H1 (cell line): ENCODE results near the gene CYP1B1. TPM values are rescaled to one million over a fixed set of nuclear protein-coding genes. Genes with fewer than 3 reads are reported as not detected.

ENCODE experiments used
- CTCF ChIA-PET: fragments of 300-600 bp; sonication (Branson Sonifier 250); formaldehyde crosslinking; loops from one replicate; lab custom pipeline; 2021; ENCODE audit not compliant: partially characterized antibody; lab: Charles Lee
- POLR2A ChIA-PET: fragments of 300-600 bp; sonication (Branson Sonifier 250); formaldehyde crosslinking; loops from one replicate; lab custom pipeline; 2021; ENCODE audit warnings: inconsistent platforms; ENCODE audit not compliant: partially characterized antibody; lab: Charles Lee
- DNase-seq, 2 experiments: peaks; one replicate each; pipeline versions ENCODE4 v3.0.0 to v3.0.0-alpha.2; 2010 to 2022; ENCODE audit warnings: low spot score in 2 of 2, low read depth in 1 of 2, mixed read lengths in 1 of 2
- FAIRE-seq: peaks from 2 replicates; lab custom pipeline; 2011; peaks lifted over from hg19 to GRCh38; lab: Jason Lieb, UNC
- H2AFZ ChIP-seq: 2 replicates; pipeline ENCODE4 v1.8.1; 2012; ENCODE audit warnings: low read length, inconsistent platforms
- H2AK5ac ChIP-seq: 2 replicates; pipeline ENCODE4 v1.6.1; 2013; ENCODE audit warnings: low read depth, low read length
- H2BK120ac ChIP-seq: replicated peaks from 2 replicates; pipeline ENCODE3; 2013; ENCODE audit warnings: low read depth, low read length, inconsistent platforms
- H2BK12ac ChIP-seq: 2 replicates; pipeline ENCODE4 v1.6.1; 2013; ENCODE audit warnings: low read depth, low read length
- H2BK15ac ChIP-seq: 2 replicates; pipeline ENCODE4 v1.6.1; 2013; ENCODE audit warnings: low read length
- H2BK20ac ChIP-seq: 2 replicates; pipeline ENCODE4 v1.6.1; 2013; ENCODE audit warnings: low read length
- H2BK5ac ChIP-seq: 2 replicates; pipeline ENCODE4 v1.6.1; 2013; ENCODE audit warnings: low read depth, low read length
- H3K14ac ChIP-seq: 2 replicates; pipeline ENCODE4 v1.6.1; 2013; ENCODE audit warnings: inconsistent platforms; ENCODE audit not compliant: insufficient read length
- H3K18ac ChIP-seq: 2 replicates; pipeline ENCODE4 v1.6.1; 2013; ENCODE audit warnings: low read length; ENCODE audit errors: extremely low read depth
- H3K23ac ChIP-seq: 2 replicates; pipeline ENCODE4 v1.6.1; 2013; ENCODE audit warnings: inconsistent platforms; ENCODE audit not compliant: insufficient read length
- H3K23me2 ChIP-seq: 2 replicates; pipeline ENCODE4 v1.6.1; 2013; ENCODE audit warnings: low read depth, low read length
- H3K27ac ChIP-seq: 2 replicates; pipeline ENCODE4 v1.6.1; 2011; ENCODE audit warnings: low read depth, low read length, inconsistent platforms
- H3K27me3 ChIP-seq, 4 experiments: replicated peaks in 1 of 4; 1 replicate in 1 of 4; 2 replicates in 3 of 4; pipeline versions ENCODE4 v1.6.1 to v1.8.1; 2011 to 2013; ENCODE audit warnings: low read length in 3 of 4, mild to moderate bottlenecking in 3 of 4, inconsistent platforms in 2 of 4, mixed read lengths in 2 of 4, moderate library complexity in 1 of 4; ENCODE audit not compliant: control insufficient read depth in 3 of 4, insufficient read depth in 3 of 4; ENCODE audit errors: extremely low read depth in 1 of 4
- H3K36me3 ChIP-seq, 4 experiments: 2 replicates each; pipeline versions ENCODE4 v1.6.1 to v1.8.1; 2011 to 2013; ENCODE audit warnings: mild to moderate bottlenecking in 4 of 4, low read length in 3 of 4, moderate library complexity in 2 of 4, control low read depth in 1 of 4, inconsistent platforms in 1 of 4; ENCODE audit not compliant: insufficient read depth in 4 of 4, control insufficient read depth in 2 of 4
- H3K4ac ChIP-seq: replicated peaks from 2 replicates; pipeline ENCODE3; 2013; ENCODE audit warnings: low read length, low read depth, mixed read lengths, inconsistent platforms; ENCODE audit not compliant: insufficient read length
- H3K4me1 ChIP-seq, 4 experiments: replicated peaks in 1 of 4; 1 replicate in 1 of 4; 2 replicates in 3 of 4; pipeline versions ENCODE4 v1.6.1 to v1.8.1; 2011 to 2013; ENCODE audit warnings: low read length in 3 of 4, inconsistent platforms in 2 of 4, mixed read lengths in 1 of 4; ENCODE audit not compliant: insufficient read depth in 4 of 4, control insufficient read depth in 3 of 4
- H3K4me2 ChIP-seq, 2 experiments: 2 replicates each; pipeline versions ENCODE4 v1.6.1 to v1.8.1; 2011 to 2013; ENCODE audit warnings: low read depth in 2 of 2, low read length in 2 of 2, control low read depth in 1 of 2, inconsistent platforms in 1 of 2, mild to moderate bottlenecking in 1 of 2; ENCODE audit not compliant: insufficient read depth in 1 of 2
- H3K4me3 ChIP-seq, 4 experiments: fragments of 200-600, 300-600 bp in 1 of 4; sonication (generic), shearing (Covaris generic), sonication (Bioruptor Twin) in 1 of 4; 2 replicates each; pipeline versions ENCODE4 v1.5.1 to v1.8.1; 2011 to 2016; ENCODE audit warnings: low read length in 4 of 4, low read depth in 3 of 4, control low read depth in 2 of 4, inconsistent platforms in 2 of 4, mild to moderate bottlenecking in 2 of 4, mixed read lengths in 1 of 4, moderate library complexity in 1 of 4; ENCODE audit not compliant: insufficient read depth in 2 of 4; ENCODE audit errors: extremely low read depth in 1 of 4
- H3K56ac ChIP-seq: replicated peaks from 2 replicates; pipeline ENCODE3; 2013; ENCODE audit warnings: low read depth, mild to moderate bottlenecking, mixed read lengths, low read length, inconsistent platforms; ENCODE audit not compliant: insufficient read length
- H3K79me1 ChIP-seq: 2 replicates; pipeline ENCODE4 v1.6.1; 2013; ENCODE audit warnings: low read depth, low read length, control low read depth
- H3K79me2 ChIP-seq, 2 experiments: 2 replicates each; pipeline versions ENCODE4 v1.6.1 to v1.8.1; 2012 to 2013; ENCODE audit warnings: low read length in 2 of 2, mild to moderate bottlenecking in 2 of 2, inconsistent platforms in 1 of 2; ENCODE audit not compliant: insufficient read depth in 2 of 2, control insufficient read depth in 1 of 2
- H3K9ac ChIP-seq, 4 experiments: replicated peaks in 1 of 4; 1 replicate in 1 of 4; 2 replicates in 3 of 4; pipeline versions ENCODE4 v1.6.1 to v1.8.1; 2011 to 2013; ENCODE audit warnings: low read depth in 3 of 4, low read length in 3 of 4, control low read depth in 2 of 4, mild to moderate bottlenecking in 2 of 4, moderate library complexity in 2 of 4, inconsistent platforms in 1 of 4; ENCODE audit errors: extremely low read depth in 1 of 4
- H3K9me3 ChIP-seq, 2 experiments: 2 replicates each; pipeline versions ENCODE4 v1.6.1 to v1.8.1; 2012 to 2013; ENCODE audit warnings: mild to moderate bottlenecking in 2 of 2, moderate library complexity in 2 of 2, control low read depth in 1 of 2, inconsistent platforms in 1 of 2, low read depth in 1 of 2, low read length in 1 of 2, mixed read lengths in 1 of 2; ENCODE audit not compliant: insufficient read depth in 2 of 2
- H4K20me1 ChIP-seq, 2 experiments: replicated peaks in 1 of 2; 2 replicates each; pipeline versions ENCODE3 to v1.8.1; 2011 to 2013; ENCODE audit warnings: inconsistent platforms in 2 of 2, low read length in 2 of 2, mild to moderate bottlenecking in 1 of 2; ENCODE audit not compliant: insufficient read depth in 2 of 2, control insufficient read depth in 1 of 2
- H4K5ac ChIP-seq: 2 replicates; pipeline ENCODE4 v1.6.1; 2013; ENCODE audit warnings: low read length, low read depth, mixed read lengths, inconsistent platforms; ENCODE audit not compliant: insufficient read length
- H4K8ac ChIP-seq: 2 replicates; pipeline ENCODE4 v1.8.0; 2013; ENCODE audit warnings: mild to moderate bottlenecking, moderate library complexity, low read length, inconsistent platforms; ENCODE audit not compliant: insufficient read depth; ENCODE audit errors: extremely low read depth
- H4K91ac ChIP-seq: replicated peaks from 2 replicates; pipeline ENCODE3; 2013; ENCODE audit warnings: low read length, mixed read lengths, inconsistent platforms; ENCODE audit not compliant: insufficient read length
- BACH1 ChIP-seq: IDR thresholded peaks from 2 replicates; pipeline ENCODE4 v1.6.1; 2012; ENCODE audit warnings: low read length, improper control_type of control experiment
- CHD1 ChIP-seq: IDR thresholded peaks from 2 replicates; pipeline ENCODE4 v1.6.1; 2012; ENCODE audit warnings: low read depth, low read length, improper control_type of control experiment
- CTBP2 ChIP-seq: IDR thresholded peaks from 2 replicates; pipeline ENCODE4 v1.7.0; 2011; ENCODE audit warnings: borderline replicate concordance, mild to moderate bottlenecking, moderate library complexity, mixed read lengths, low read length; ENCODE audit not compliant: insufficient read depth, insufficient read length
- GABPA ChIP-seq: IDR thresholded peaks from 2 replicates; pipeline ENCODE4 v1.6.1; 2011; ENCODE audit warnings: mild to moderate bottlenecking, low read length, moderate library complexity, borderline replicate concordance; ENCODE audit not compliant: insufficient read depth
- KDM4A ChIP-seq: IDR thresholded peaks from one replicate; pipeline ENCODE4 v1.7.1; 2012; ENCODE audit warnings: low read depth, mild to moderate bottlenecking, moderate library complexity, low read length, inconsistent platforms; ENCODE audit not compliant: severe bottlenecking
- PHF8 ChIP-seq: fragments of 200-600 bp; sonication (generic); conservative IDR thresholded peaks from 2 replicates; pipeline ENCODE4 v1.7.1; 2012; ENCODE audit warnings: low read depth, mild to moderate bottlenecking, inconsistent platforms, low read length, moderate library complexity
- POLR2AphosphoS5 ChIP-seq: IDR thresholded peaks from 2 replicates; pipeline ENCODE4 v1.6.1; 2011; ENCODE audit warnings: low read depth, low read length
- RBBP5 ChIP-seq: IDR thresholded peaks from 2 replicates; pipeline ENCODE4 v1.7.1; 2012; ENCODE audit warnings: low read depth, mild to moderate bottlenecking, inconsistent platforms, low read length, moderate library complexity, borderline replicate concordance
- RXRA ChIP-seq: IDR thresholded peaks from 2 replicates; pipeline ENCODE4 v1.6.1; 2011; ENCODE audit warnings: low read depth, mild to moderate bottlenecking, low read length, moderate library complexity; ENCODE audit not compliant: insufficient read depth
- YY1 ChIP-seq: IDR thresholded peaks from 2 replicates; pipeline ENCODE4 v1.6.1; 2011; ENCODE audit warnings: low read depth, mild to moderate bottlenecking, low read length
- ZNF274 ChIP-seq: IDR thresholded peaks from 2 replicates; pipeline ENCODE4 v1.7.0; 2012; ENCODE audit warnings: low read length, borderline replicate concordance; ENCODE audit errors: extremely low read depth
- WGBS, 2 experiments: shearing (Covaris generic) in 1 of 2; methylation state at CpG; one replicate each; pipeline versions ENCODE4 v1.1.6 to v1.1.7; 2013 to 2015; ENCODE audit warnings: low lambda C conversion rate in 2 of 2, mixed read lengths in 2 of 2, inconsistent platforms in 1 of 2, low coverage in 1 of 2, missing lambda C conversion rate in 1 of 2; ENCODE audit not compliant: insufficient replicate concordance in 2 of 2, insufficient coverage in 1 of 2, insufficient read length in 1 of 2; ENCODE audit errors: extremely low coverage in 1 of 2, missing lambda C conversion rate in 1 of 2; 5-methylcytosine and 5-hydroxymethylcytosine counted together
- polyA plus RNA-seq, 7 experiments: library from polyadenylated mRNA; depleted of rRNA in 3 of 7; stranded (reverse) in 5 of 7; unstranded in 2 of 7; fragments of >200 nt in 5 of 7; fragments of 200-250 nt in 2 of 7; gene quantifications; 1 replicate in 5 of 7; 2 replicates in 1 of 7; 4 replicates in 1 of 7; pipeline versions ENCODE4 v1.2.1 to v1.2.3, GENCODE V29; 2011 to 2013; ENCODE audit warnings: missing spikeins in 2 of 7, mixed read lengths in 2 of 7
- total RNA-seq: library from RNA; stranded (reverse); fragmentation: NEBNext Ultra II Directional; extraction: Animal tissue kit (Norgen Biotek cat#: 25700); gene quantifications from 2 replicates; pipeline ENCODE4 v1.2.1, GENCODE V29; 2021
- TF ChIP-seq, protein P1 (sequence below): IDR thresholded peaks from 2 replicates; pipeline ENCODE4 v1.6.1; 2012; ENCODE audit warnings: inconsistent platforms

CYP1B1 gene
- total and polyA plus RNA-seq, 2 of the 8 experiments (the other 6 are each of a cell fraction or from before 2014, with no cell fraction given): 1.3 to 5.7 TPM

DNA sequence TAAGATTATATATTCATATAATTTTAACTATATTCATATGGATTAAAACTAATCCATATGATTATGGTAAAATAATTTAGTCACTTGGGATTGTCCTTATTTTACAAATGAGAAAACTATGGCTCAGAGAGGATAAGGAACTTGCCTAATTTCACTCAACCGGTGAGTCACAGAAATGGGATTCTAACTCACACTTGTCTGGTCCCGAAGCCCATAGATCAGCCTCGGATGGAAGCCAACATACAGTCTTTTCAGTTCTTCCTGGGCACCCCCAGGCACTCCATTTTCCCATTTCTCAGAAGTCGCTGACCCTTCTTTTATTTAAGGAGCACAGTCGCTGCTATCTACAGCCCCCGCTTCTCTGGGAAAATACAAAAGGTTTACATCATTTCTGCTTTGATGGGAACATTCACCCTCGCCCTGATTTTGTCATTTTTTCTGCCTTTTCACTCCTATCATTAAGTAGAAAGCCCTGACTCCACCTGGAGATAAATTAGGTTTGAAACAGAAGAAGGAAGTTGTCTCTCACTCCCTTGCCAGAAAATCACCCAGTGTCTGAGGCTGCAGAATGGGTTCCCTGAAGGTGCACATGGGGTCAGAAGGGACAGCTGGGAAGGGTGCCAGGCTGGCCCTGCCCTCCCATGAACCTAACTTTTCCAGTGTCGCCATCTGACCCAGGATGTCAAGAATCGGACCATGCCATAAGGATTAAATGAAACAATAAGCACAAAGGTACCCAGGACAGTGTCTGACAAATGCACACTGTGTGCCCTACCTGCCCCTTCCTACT lies 36.6 kb downstream of the CYP1B1 start:
- Histone ChIP-seq H2BK12ac (no peak overlapping the region), H4K8ac (no peak overlapping the region), H3K36me3 (no peaks in the 10 kb centered on the region), H3K4me3 (no peak overlapping the region), H3K4ac (no peak overlapping the region), H3K27ac (no peak overlapping the region), H3K9ac (no peak overlapping the region), H4K91ac (no peak overlapping the region), H2AFZ (no peak overlapping the region), H3K23me2 (peaks cover 1% of the 10 kb centered on the region; the same call in 1 of the 2 replicates), H3K9me3 (no peaks in the 10 kb centered on the region), H3K4me2 (no peak overlapping the region; a peak in 1 of 4 replicates), H2BK120ac (no peak overlapping the region), H3K23ac (no peak overlapping the region), H3K18ac (no peak overlapping the region), H3K79me2 (no peaks in the 10 kb centered on the region), H3K4me1 (peaks cover 0 to 3% (median 1%) of the 10 kb centered on the region in 4 experiments; a peak in 2 of 7 replicates), H4K20me1 (no peaks in the 10 kb centered on the region), H3K27me3 (peaks cover 0 to 12% (median 5%) of the 10 kb centered on the region in 4 experiments; a peak in 6 of 7 replicates), H2AK5ac (no peak overlapping the region), H4K5ac (no peak overlapping the region), H2BK20ac (no peak overlapping the region), H2BK15ac (no peak overlapping the region), H2BK5ac (no peak overlapping the region), H3K14ac (no peak overlapping the region), H3K79me1 (no peaks in the 10 kb centered on the region), H3K56ac (no peak overlapping the region)
- ChIA-PET CTCF (interaction anchor here (1.6 to 2.4 kb wide), 2 partner anchors 29 to 32 kb away, joined by 4 to 8 read pairs; no protein-coding TSS in a partner anchor), POLR2A (no interaction called here)
- FAIRE-seq (no peak), DNase-seq (no peak)
- 91% methylated on average over 9 of the region's 9 CpGs; no CpG with 5 or more reads in 1 of the 2 experiments for WGBS, 2 experiments
- no peak for TF ChIP-seq KDM4A
- no peak for TF ChIP-seq POLR2AphosphoS5
- TF ChIP-seq RXRA: no peak
- TF ChIP-seq ZNF274: no peak
- TF ChIP-seq CHD1: no peak
- TF ChIP-seq, protein P1, sequence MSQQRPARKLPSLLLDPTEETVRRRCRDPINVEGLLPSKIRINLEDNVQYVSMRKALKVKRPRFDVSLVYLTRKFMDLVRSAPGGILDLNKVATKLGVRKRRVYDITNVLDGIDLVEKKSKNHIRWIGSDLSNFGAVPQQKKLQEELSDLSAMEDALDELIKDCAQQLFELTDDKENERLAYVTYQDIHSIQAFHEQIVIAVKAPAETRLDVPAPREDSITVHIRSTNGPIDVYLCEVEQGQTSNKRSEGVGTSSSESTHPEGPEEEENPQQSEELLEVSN: no peak
- no peak for TF ChIP-seq CTBP2
- no peak for TF ChIP-seq BACH1
- TF ChIP-seq PHF8: no peak
- no peak for TF ChIP-seq GABPA
- no peak for TF ChIP-seq RBBP5
- no peak for TF ChIP-seq YY1
